HG03039 (cell line): ENCODE data around the gene SOCS3.

Source experiments
- ATAC-seq: cut with Tn5 transposase; IDR thresholded peaks from one replicate; pipeline ENCODE4 v1.9.1; 2021; ENCODE audit warnings: mild to moderate bottlenecking, moderate library complexity; ENCODE audit not compliant: unreplicated experiment

SOCS3 gene

DNA sequence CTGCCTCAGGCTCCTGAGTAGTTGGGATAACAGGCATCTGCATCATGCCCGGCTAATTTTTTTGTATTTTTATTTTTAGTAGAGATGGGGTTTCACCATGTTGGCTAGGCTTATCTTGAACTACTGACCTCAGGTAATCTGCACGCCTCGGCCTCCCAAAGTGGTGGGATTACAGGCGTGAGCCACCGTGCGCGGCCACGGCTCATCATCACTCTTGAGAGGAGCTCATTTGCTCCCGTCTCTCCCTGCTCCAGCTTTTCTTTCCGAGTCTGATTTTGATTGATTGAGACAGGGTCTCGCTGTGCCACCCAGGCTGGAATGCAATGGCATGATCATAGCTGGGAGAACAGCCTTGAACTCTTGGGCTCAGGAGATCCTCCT lies 31.2 kb upstream of the SOCS3 start:
- no peak for ATAC-seq

DNA sequence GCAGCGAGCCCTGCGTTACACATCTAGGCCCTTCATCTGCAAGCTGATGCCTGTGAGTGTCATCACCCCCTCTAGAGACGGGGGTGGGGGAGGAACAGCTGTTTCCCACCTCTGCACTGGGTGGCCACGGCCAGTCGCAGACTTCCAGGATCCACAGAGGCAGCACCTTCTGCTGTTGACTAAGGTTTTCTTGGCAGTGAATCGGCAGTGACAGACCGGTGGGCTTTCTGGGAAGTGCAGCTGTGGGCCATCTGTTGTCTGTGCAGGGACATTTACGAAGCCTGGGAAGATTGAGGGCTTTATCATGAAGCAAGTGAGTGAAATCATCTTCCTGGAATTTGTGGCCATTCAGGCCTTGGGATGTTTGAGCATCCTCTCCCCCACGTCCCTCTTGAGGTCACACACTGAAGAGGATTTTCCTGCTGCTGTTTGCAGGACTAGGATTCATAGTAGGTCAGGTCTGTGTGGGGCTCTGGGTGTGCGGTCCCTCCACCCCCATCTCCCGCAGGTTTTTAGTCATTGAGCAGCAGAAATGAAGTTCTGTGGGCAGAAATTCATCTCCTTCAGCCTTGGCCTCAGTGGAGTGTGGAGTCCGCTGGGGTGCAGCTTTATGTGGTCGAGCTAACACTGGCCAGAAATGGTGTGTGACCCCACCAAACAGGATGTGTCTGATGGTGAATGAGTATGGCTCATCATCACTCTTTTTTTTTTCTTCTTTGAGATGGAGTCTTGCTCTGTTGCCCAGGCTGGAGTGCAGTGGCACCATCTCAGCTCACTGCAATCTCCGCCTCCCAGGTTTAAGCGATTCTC lies 30.6 kb upstream of the SOCS3 start:
- no peak for ATAC-seq

DNA sequence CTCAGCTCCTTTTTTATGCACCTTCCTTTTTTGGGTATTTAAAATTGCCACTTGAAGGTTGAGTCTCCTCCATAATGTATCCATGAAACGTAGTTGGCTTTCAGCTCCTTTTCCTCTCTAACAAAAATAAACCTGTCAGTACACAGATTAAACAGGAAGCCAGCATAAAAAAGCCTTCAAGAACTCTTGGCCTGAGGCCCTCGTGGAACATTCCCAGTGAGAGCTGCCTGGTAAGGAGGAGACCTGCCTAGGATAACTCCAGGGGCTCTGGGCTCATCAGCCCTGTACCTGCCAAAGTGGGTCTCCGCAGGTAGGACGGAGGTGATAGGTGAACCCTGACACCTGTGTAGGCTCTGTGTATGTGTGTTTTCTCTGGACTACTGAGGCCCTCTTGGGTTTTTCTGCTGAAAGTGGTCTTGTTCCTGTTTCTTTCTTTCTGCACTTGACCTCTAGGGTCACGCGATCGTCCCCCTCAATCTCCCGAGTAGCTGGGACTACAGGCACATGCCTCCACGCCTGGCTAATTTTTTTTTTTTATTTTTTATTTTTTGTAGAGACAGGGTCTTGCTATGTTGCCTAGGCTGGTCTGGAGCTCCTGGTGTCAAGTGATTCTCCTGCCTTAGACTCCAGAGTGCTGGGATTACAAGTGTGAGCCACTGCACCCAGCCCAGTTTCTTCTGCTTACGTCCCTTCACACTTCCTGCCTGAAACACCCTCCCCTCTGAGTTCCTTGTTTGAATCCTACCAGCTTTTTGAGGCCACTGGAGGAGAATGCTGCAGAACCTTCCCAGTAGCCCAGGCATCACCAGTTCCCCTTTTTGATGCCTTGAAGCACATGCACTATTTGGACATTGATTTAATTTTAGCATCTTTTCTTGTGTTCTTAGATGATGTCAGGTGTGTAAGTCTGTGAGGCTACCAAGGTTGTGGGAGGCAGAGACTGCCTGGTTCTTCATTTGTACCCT lies 28.4 kb upstream of the SOCS3 start:
- ATAC-seq = no peak

DNA sequence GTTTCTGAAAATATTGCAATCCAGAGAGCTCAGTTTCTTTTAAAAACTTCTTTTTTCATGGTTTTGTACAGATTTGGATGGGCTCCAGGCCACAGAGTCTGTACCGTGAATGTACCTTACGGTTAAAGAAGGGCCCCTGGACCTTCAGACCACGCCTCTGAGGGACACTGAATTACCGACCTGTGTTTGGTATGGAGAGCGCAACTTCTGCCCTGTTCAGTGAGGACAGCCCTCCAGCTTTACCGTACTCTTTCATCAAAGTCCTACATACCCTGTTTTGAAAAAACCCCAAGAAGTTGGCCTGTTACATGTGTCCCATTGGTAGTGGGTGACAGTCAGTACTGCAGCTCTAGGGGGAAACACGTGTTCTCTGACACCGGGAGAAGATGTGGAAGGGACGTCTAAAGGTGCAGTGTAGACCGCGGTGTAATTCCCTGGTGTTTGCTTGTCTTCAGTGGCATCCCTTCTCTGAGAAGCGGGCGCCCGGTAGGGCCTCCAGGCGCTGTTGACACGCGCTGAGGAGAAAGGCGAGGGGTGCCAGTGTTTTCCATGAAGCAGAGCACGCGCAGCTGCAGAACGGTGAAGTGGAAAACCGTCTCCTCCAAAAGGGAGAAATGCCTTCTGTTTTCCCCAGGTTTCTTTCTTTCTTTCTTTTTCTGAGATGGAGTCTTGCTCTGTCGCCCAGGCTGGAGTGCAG lies 24.8 kb upstream of the SOCS3 start:
- ATAC-seq = no peak

DNA sequence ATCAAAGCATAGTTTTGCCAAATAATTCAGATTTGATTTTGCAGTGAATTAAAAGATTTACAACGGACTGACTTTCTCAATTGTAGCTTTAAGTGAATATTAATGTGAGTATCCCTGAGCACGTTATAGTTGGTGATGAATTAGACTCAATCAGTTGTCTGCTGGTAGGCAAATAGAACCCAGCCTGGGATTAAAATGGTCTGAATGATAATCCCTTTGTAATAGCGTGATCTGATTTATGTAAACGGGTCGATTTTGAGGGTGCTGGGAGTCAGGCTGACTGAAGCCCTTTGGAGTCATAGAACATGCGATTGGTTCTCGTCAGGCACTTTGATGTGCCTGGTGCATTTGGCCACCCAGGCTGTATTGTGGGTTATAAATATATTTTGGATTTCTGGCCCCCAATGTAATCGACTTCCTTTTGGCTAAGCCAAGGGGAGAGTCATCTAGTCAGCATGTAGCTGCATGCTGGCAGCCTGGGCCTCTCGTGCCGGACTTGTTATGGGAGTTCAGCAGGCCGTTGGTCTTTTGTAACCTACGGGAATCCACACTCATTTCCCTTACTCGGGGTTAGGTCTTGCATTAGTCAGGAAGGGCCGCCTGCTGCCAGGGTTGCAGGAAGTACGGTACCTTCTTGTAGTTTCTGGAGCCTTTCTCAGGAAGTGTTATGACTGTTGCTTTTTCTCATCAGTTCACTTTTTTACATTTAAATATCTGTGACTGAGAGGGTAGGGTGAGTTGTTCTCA lies 24.0 kb upstream of the SOCS3 start:
- no peak for ATAC-seq

DNA sequence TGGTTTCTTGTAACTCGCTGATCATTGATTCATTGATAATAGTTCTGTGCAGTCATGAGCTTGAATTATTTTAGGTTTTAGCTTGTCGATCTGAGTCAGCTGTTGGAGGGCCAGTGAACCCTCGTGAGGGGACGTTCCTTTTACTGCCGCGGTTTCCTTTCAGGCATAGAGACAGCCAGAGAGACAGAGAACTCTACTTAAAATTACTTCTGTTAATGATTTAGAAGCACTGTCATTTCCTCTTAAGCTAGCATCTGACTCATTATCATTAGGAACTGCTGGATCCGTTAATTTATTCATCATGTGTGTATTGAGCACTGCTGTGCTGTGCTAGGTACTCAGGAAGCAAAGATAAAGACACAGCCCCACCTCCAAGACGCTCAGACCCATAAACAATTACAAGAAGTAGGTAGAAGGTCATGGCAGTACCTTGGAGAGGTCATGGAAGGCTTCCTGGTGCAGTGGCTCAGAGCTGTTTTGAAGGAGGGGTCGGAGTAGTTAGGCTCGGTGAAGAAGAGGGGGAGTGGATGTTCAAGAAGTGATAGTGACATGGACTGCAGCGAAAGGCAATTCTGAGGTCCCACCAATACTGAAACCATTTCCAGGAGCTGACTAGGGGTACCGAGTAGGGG lies 21.8 kb upstream of the SOCS3 start:
- ATAC-seq = no peak

DNA sequence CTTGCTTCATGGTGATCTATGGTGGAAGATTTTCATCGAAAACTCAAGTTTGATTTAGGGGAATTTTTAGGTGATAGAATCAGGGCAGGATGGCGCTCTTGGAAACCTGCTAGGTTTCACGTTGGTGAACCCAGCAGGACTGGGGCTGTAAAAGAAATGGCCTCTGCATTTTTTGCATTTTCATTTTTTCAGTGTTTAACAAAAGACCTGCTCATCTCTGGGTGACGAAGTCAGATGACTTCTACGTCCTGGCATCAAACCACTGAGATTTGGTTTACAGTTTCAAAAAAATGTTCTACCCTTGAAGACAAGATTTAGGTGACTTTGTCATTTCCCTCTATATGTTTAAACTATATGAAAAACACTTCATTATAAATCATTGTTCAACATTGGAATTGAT lies 20.5 kb upstream of the SOCS3 start:
- ATAC-seq = no peak

DNA sequence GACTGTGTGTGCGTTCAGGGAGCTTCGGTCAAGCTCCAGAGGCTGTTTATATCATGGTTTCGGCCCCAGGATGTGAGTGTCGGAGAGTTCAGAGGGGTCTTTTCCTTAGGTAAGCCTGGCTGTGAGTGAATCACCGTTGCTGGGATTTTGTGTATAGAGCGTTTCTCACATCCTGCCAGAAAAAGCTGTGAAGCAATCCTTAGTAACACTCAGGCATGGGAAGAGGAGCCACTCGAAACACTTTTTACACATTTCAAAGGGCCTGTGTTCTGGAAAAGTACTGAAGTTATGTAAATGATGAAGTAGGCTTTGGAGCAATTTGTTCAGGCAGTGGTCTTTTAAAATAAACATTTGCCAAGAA lies 19.2 kb upstream of the SOCS3 start:
- no peak for ATAC-seq

DNA sequence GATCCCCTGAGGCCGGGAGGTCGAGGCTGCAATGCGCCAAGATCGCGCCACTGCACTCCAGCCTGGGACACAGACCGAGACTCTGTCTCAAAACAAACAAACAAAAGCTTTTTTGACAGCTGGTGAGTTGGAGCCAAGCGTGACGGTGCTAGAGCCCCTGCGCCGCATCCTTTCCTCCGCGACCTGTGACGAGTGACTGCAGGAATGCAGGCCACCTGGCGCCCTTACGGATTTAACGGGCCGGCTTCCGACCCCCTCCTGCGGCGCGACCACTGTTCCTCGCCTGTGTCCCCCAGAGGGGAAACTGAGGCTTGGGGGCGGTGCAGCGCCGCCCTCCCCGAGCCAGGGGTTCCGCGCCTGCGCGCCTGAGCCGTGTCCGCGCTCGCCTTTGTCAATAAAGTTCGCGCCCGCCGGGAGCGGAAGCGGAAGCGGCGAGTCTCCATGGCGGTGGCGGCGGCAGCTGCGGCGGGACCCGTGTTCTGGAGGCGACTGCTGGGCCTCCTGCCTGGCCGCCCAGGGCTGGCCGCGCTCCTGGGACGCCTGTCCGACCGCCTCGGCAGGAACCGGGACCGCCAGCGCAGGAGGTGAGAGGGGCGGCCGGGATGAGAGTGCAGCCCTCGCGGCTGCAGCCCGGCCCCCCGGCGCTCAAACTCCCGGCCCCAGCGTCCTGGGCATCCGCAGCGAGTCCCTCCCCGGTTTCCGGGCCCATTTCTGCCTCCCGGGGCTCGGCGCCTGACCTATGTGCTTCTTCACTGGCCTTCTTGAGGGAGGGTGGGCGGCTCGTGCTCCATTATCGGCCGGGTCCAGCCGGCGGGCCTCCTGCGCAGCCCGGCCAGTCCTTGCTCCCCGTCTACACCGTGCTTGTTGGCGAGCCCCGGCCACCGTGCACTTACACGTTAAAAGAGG lies 18.6 kb upstream of the SOCS3 start, which contains the start of gene PGS1:
TSS of gene PGS1 (plus strand) at position 425 of the 906 bp plus-strand sequence. CDS start at position 442, 17 bp downstream.
- ATAC-seq = peak; percentile 57

DNA sequence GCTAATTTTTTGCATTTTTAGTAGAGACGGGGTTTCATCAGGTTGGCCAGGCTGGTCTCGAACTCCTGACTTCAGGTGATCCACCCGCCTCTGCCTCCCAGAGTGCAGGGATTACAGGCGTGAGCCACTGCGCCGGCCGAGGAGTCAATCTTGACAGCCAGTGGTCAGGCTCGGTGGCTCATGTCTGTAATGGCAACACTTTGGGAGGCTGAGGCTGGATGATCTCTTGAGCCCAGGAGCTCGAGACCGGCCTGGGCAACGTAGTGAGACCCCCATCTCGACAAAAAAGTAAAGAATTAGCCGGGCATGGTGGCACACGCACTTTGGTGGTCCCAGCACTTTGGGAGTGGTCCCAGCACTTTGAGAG lies 18.0 kb upstream of the SOCS3 start:
- ATAC-seq = no peak

DNA sequence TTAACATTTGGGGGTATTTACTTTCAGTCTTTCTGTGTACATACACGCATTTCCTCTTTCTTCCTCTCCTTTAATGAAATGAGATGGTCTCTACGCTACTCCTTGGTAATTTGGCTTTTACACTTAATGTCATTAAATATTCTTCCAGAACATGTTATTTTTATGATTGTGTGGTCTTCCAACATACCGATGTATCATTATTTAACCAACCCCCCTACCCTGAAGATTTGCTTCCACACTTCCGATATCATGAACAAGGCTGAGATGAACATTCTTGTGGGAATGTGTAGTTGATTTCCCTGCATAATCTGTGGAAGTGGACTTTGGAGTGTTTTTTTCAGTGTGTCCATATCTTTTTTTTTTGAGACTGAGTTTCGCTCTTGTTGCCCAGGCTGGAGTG lies 16.3 kb upstream of the SOCS3 start:
- ATAC-seq = no peak

DNA sequence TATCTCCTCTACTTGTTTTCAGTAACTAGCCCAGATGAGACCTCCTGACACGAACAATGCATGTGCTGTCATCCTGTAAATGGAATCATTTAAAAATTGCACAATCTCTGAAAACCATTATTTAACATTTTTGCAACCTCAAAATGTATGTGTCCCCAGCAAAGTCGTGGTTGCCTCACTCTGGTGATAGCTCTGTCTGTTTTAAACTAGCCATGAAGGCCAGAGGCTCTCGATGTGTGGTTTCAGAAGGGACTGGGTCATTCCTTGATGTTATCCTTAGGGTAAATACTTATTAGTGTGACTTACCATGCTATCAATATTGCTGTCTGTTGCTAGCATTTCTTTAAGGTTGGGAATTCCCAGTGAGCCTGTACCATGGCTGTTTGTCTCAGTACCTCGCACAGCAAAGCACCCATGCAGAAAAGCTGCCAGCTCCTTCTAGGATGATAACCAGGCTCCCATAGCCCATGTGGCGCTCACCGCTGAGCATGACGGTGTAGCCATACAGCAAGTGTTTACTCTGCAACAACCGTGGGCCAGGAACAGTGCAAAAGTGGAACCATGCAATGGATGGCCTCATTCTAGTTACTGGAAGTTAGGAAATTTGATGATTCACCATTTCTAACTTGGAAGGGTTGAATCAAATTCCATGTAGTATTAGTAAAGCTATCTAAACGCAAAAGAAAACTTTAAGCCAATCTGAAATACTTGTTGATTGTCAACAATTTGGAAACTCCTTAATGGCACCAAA lies 15.7 kb upstream of the SOCS3 start:
- no peak for ATAC-seq

DNA sequence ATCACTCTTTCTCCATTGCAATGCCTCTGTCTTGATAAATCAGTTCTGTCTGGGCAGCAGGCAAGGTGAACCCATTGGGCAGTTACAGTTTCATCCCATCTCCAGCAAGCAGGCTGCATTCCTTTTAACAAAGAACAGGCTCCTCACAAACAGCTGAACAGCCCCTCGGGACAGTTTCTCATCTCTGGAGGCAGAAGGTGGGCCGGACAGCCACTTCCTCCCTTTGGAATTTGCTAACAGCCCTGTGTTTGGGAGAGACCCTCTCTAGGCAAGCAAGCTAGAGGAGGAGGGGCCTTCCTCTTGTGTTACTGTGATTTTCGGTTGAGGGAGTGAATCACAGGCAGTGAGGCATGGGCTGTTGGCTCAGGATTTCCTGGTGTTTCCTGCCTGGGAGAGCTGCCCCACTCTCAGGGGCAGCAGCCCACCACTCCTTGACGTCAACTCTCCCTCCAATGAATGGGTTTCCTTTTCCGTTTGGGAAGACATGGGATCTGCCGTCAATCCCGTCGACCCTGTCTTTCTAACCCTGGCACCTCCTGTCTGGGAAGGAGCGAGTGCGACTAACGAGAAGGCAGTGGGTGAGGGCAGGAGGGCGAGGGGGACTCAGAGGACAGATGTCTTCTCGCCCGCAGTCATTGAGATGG lies 14.9 kb upstream of the SOCS3 start:
- ATAC-seq = no peak

DNA sequence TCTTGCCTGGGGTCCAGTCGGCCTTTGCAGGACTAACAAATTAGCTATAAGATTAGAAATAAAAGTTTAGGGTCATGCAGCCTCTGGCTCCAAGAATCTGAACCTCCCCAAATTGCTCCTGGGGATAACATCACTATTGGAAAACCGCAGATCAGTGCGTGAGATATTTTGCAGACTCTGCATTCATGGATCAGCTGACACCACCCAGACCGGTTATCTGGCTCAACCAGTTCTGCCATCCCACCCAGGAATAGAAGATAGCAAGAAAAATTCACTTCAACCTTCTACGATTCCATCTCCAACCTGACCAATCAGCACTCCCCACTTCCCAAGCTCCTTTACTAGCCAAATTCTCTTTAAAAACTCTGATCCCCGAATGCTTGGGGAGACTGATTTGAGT lies 14.3 kb upstream of the SOCS3 start:
- no peak for ATAC-seq

DNA sequence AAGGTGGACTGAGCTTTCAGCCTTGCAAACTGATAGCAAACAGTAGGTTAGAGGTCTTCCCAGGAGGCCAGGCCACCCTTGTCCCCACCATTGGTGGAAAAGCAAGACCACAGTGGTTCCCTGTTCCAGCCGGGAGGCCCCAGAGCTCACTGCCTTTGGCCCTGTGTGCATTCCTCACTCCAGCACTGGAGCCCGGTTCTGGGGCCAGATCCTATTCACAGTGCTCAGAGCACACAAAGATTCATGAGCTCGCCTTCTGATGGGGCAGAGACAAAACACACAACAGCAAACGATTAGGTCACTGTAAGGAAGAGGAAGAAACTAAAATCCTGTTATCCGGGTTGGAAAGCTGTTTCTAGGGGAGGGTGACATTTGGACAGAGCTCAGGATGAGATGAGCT lies 13.0 kb upstream of the SOCS3 start:
- ATAC-seq = no peak

DNA sequence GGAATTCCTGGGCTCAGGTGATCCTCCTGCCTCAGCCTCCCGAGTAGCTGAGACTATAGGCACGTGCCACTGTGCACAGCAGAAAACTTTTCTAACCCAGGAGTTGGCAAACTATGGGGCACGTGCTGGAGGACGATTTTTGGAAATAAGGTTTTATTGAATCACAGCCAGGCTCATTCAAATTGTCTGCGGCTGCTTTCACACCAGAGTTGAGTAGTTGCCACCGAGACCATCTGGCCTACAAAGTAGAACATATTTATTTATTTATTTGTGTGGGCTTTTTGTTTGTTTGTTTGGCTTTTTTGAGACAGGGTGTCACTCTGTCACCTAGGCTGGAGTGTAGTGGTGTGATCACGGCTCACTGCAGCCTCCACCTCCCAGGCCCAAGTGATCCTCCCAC lies 11.2 kb upstream of the SOCS3 start:
- no peak for ATAC-seq

DNA sequence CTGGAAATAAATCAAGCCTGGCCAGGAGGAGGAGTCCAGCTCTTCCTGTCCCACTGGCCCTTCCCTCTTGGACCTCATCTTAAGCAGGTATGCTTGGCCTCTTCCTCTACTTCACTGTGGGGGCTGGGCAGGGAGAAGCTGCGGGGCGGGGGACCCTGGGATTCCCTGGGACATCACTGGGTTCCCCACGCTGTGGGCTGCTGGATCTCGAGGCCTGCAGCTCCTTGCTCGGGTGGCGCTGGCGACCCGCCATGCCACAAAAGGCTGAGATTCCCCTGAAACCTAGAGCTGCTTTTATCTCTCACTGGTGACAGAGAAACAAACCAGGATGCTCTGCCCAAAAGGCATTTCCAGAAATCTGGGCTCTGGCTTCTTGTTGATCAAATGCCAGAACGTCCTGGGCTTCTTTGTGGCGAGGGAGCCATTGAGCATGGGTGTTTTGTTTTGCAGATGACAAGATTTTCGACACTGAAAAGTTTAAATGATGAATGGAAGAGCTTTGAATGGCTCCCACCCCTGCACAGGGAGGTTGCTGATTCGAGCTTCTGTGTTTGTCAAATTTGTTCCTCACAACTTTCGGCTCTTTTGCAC lies 10.0 kb upstream of the SOCS3 start:
- no peak for ATAC-seq
